ENCODE data around the gene CDK10. TPM values are rescaled to one million over a fixed set of nuclear protein-coding genes. Genes with fewer than 3 reads are reported as not detected.

The CDK10 gene
- total and polyA plus RNA-seq, 9 of the 15 experiments (the other 6 are each of a cell fraction or from before 2014, with no cell fraction given) = 2.0 to 85.1 (median 40.1) TPM

DNA sequence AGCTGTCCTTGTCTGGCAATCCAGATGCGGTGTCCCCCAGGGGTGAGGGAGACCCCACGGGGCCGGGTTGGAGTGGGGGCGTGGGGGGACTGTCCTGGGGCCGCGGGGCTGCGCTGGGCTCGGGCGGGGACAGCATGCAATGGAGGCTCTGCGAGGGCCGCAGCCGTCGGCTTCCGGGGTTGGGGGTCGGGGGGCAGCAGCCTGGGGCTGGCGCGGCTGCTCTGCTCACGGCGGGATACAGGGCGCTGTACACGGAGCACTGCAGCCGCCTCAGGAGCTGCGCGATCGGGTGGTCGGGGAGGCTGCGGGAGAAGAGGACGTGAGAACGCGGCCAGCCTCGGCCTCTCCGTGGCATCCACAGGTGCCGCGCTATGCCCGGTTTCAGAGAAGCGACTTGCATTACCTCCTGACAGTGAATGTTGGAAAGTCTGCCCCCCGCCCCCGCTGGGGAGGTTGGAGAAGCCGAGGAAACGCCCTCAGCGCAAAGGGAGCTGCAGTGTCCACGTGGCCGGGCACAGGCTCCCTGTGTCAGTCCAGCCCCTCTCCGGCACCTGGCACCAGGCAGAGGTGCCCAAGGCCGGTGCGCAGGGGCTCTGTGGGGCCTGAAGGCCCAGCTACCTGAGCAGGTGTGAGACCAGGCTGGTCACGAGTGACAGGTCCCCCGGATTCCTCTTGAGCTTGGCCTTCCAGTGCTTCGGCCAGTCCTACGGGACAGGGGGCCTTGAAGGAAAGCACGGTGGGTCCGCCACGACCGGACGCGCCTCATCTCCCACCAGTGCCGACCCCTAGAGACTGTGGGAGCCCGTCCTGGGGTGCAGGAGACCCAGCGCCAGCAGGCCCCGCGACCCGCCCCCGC lies 24.4 kb downstream of the CDK10 start (continued):
- TF ChIP-seq, protein P1, sequence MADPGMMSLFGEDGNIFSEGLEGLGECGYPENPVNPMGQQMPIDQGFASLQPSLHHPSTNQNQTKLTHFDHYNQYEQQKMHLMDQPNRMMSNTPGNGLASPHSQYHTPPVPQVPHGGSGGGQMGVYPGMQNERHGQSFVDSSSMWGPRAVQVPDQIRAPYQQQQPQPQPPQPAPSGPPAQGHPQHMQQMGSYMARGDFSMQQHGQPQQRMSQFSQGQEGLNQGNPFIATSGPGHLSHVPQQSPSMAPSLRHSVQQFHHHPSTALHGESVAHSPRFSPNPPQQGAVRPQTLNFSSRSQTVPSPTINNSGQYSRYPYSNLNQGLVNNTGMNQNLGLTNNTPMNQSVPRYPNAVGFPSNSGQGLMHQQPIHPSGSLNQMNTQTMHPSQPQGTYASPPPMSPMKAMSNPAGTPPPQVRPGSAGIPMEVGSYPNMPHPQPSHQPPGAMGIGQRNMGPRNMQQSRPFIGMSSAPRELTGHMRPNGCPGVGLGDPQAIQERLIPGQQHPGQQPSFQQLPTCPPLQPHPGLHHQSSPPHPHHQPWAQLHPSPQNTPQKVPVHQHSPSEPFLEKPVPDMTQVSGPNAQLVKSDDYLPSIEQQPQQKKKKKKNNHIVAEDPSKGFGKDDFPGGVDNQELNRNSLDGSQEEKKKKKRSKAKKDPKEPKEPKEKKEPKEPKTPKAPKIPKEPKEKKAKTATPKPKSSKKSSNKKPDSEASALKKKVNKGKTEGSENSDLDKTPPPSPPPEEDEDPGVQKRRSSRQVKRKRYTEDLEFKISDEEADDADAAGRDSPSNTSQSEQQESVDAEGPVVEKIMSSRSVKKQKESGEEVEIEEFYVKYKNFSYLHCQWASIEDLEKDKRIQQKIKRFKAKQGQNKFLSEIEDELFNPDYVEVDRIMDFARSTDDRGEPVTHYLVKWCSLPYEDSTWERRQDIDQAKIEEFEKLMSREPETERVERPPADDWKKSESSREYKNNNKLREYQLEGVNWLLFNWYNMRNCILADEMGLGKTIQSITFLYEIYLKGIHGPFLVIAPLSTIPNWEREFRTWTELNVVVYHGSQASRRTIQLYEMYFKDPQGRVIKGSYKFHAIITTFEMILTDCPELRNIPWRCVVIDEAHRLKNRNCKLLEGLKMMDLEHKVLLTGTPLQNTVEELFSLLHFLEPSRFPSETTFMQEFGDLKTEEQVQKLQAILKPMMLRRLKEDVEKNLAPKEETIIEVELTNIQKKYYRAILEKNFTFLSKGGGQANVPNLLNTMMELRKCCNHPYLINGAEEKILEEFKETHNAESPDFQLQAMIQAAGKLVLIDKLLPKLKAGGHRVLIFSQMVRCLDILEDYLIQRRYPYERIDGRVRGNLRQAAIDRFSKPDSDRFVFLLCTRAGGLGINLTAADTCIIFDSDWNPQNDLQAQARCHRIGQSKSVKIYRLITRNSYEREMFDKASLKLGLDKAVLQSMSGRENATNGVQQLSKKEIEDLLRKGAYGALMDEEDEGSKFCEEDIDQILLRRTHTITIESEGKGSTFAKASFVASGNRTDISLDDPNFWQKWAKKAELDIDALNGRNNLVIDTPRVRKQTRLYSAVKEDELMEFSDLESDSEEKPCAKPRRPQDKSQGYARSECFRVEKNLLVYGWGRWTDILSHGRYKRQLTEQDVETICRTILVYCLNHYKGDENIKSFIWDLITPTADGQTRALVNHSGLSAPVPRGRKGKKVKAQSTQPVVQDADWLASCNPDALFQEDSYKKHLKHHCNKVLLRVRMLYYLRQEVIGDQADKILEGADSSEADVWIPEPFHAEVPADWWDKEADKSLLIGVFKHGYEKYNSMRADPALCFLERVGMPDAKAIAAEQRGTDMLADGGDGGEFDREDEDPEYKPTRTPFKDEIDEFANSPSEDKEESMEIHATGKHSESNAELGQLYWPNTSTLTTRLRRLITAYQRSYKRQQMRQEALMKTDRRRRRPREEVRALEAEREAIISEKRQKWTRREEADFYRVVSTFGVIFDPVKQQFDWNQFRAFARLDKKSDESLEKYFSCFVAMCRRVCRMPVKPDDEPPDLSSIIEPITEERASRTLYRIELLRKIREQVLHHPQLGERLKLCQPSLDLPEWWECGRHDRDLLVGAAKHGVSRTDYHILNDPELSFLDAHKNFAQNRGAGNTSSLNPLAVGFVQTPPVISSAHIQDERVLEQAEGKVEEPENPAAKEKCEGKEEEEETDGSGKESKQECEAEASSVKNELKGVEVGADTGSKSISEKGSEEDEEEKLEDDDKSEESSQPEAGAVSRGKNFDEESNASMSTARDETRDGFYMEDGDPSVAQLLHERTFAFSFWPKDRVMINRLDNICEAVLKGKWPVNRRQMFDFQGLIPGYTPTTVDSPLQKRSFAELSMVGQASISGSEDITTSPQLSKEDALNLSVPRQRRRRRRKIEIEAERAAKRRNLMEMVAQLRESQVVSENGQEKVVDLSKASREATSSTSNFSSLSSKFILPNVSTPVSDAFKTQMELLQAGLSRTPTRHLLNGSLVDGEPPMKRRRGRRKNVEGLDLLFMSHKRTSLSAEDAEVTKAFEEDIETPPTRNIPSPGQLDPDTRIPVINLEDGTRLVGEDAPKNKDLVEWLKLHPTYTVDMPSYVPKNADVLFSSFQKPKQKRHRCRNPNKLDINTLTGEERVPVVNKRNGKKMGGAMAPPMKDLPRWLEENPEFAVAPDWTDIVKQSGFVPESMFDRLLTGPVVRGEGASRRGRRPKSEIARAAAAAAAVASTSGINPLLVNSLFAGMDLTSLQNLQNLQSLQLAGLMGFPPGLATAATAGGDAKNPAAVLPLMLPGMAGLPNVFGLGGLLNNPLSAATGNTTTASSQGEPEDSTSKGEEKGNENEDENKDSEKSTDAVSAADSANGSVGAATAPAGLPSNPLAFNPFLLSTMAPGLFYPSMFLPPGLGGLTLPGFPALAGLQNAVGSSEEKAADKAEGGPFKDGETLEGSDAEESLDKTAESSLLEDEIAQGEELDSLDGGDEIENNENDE (IDR thresholded peaks at IDR 0.05; ENCODE audit: low read depth, low read length) = no peak
- TF ChIP-seq HNRNPL (IDR thresholded peaks at IDR 0.05; ENCODE audit: low read depth, low read length) = 0 out of 2 replicates have a peak, but pooled peaks have one; percentile 25
- TF ChIP-seq, protein P2, sequence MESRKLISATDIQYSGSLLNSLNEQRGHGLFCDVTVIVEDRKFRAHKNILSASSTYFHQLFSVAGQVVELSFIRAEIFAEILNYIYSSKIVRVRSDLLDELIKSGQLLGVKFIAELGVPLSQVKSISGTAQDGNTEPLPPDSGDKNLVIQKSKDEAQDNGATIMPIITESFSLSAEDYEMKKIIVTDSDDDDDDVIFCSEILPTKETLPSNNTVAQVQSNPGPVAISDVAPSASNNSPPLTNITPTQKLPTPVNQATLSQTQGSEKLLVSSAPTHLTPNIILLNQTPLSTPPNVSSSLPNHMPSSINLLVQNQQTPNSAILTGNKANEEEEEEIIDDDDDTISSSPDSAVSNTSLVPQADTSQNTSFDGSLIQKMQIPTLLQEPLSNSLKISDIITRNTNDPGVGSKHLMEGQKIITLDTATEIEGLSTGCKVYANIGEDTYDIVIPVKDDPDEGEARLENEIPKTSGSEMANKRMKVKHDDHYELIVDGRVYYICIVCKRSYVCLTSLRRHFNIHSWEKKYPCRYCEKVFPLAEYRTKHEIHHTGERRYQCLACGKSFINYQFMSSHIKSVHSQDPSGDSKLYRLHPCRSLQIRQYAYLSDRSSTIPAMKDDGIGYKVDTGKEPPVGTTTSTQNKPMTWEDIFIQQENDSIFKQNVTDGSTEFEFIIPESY (CRISPR knock-in tag; IDR thresholded peaks at IDR 0.05) = peak; percentile 66
- no peak for TF ChIP-seq NFRKB (IDR thresholded peaks at IDR 0.05; ENCODE audit: low read depth)
